Activated T-helper 1 cell treated with anti-CD3 and anti-CD28 coated beads, Interleukin-2, amount 50 U/mL, for 16 hours (primary cell): ENCODE data around the gene ZNF785.
"Not testable (repeated sequence)": the region's sequence is repeated elsewhere in the genome, so short reads cannot be mapped to it uniquely, and the experiment has no call there.

Source experiments
- DNase-seq, 2 donors: peaks; one replicate each; pipeline ENCODE4 v3.0.0-alpha.2; 2020; ENCODE audit warnings: low read depth in 1 of 2, low spot score in 1 of 2

Gene ZNF785

DNA sequence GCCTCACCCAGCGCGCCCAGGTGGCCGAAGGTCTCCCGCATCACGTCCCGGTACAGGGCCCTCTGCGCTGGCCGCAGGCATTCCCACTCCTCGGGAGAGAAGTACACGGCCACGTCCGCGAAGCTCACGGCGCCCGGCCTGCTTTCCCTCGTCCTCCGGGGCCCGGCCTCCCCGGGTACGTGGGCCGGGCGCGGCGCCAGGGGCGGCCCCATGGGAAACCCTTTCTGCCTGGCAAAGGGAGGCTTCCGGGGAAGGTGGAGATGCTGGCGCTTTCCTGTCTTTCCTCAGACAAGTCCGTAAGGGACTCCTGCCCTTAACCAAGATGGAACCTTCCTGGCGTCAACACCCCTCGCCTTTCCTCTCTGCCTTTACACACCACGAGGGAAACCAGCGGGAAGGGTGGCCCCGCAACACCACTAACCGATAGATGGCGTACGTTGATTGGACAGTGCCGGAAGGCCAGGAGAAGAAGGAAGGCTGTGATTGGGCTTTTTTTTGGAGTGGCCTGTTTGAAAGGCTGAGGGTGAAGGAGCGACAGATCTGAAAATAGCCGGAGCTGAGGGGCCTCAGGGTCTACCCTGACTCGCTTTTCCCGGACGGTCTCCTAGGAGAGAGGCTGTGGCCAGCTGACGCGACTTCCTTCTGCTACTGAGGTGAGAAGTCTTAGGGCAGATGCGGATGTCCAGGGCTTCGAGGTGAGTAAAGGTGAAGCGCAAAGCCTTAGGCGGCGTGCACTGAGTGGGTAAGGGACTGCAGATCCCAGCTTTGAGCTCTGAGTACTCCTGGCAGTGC, at the start of gene ZNF785:
ZNF785 (minus strand) TSS at position 298 of the 792 bp plus-strand sequence; CDS start at position 212, 86 bp downstream.
- peak; percentile 75 to 85 for DNase-seq

DNA sequence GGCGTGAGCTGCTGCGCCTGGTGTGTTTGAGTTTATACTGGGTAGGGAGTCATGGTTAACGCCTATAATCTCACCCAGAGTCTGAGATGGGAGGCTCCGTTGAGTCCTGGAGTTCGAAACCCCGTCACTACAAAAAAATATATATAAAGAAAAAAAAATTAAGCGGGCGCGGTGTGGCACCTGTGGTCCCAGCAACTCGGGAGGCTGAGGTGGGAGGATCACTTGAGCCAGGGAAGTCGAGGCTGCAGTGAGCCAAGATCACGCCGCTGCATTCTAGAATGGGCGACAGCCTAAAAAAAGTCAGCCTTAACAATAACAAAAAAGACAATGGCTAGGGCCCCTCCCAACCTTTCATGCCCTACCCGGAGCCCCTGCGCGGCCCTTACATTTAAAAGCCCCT, 48.0 kb upstream of the ZNF785 start:
- DNase-seq = no peak

DNA sequence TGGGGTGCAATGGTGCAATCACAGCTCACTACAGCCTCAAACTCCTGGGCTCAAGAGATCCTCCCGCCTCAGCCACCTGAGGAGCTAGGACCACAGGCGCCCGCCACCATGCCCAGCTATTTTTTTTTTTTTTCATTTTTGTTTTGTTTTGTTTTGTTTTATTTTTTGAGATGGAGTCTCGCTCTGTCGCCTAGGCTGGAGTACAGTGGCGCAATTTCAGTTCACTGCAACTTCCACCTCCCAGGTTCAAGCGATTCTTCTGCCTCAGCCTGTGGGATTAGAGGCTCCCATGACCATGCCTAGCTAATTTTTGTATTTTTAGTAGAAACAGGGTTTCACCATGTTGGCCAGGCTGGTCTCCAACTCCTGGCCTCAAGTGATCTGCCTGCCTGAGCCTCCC, 47.0 kb upstream of the ZNF785 start:
- DNase-seq = not testable (repeated sequence)

DNA sequence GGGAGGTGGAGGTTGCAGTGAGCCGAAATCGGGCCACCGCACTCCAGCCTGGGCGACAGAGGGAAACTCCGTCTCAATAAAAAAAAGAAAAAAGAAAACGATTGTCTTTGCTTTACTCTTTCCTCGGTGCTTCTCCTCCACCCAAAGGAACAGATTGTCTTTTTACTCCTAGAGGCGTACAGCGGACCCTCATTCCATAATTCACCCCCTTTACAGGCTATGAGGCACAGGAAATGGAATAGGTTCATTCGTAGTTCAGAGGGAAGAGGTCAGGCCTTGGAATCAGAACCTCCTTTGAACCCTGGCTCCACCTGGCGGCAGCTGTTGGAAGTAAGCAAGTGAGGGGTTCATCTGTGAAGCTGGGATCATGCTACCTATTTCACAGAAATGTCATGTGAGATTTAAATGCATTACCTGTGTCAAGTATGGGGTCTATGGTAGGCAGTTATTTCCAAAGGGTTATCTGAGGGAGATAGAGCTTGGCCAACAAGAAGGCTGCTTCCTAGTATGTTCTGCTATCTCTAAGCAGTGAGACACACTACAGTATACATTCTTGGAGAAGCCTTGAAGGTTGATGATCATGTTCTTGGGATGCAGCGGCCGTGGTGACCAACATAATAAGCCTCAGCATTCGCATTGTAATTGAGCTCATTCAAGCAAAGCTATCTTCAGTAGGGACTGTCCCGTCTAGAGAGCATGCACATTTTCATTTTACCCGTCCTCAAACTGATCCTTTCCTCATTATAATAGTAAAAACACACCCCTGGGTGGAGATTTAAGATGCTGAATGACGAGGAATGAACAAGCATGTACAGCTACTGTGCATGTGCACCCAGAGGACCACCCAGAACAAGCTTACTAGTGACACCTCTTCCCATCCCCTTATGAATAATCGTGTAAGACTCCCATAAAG, 43.4 kb upstream of the ZNF785 start:
- DNase-seq = peak; percentile 74 to 89

DNA sequence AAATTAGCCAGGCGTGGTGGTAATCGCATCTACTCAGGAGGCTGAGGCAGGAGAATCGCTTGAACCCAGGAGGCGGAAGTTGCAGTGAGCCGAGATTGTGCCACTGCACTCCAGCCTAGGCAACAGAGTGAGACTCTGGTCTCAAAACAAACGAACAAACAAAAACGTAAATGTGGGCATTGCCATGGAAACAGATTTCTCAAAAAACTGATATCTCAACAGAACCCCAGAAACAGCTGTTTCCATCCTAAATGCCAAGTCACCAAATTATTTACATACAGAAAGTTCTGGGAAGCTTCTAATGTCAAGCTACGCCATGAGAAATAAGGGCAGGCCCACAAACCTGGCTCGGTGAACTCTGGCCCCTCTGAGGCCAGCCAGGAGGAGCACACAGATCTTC, 40.7 kb upstream of the ZNF785 start:
- no peak for DNase-seq

DNA sequence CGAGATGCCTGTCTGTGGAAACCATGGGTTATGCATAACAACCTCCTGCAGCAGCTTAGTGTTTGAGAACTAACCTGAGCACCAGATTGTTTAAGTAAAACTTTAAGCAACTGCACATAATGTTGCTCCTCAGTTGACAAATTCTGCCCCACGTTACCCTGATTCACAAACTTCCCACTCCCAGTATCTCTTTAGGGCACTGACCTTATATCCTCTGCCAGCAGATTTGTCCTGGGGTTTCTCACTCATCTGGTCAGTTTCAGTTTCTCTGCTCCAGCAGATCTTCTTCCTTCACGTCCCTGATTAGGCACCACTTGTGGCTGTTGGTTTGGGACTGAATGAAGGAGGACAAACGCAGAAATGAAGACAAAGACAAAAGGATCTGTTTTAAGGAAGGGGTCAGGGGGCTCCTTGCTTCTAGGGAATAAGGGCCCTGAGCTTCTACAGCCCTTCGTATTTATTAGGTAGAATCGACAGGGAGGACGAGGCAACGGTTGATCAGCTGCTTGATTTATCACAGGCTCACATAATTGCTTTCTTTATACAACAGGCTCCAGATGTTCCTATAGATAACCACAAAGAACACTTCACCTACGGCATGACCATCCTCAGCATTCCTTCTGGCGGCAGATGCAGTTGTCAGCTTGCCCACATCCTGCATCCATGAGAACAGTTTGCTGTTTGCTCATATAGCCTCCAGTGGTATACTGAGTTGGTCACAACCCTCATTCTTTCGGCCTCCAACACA, 38.2 kb upstream of the ZNF785 start:
- DNase-seq = no peak

DNA sequence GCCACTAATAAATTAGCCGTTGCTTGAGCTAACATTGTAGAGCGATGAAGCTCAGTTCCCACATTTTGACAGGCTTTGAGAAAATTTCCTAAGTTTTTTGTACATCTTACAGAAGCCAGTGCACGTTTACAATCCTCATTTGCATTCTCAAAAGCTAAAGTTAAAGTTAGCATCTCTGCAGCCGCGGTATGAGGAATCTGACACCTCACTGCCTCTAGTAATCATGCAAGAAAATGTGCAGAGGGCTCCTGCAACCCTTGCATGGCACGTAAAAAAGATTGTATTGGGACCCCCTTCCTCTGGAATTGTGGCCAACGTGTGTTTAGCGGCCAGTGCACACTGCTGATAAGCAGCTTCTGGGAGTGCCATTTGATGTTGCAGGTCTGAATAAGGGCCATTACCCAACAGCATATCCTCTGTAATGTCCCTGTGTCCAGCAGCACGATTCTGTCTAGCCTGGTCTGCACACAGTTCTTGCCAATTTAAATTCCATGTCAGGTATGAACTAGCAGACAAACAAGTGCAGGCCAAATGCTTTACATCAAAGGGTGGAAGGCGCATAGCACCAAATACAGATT, 37.0 kb upstream of the ZNF785 start:
- no peak for DNase-seq

DNA sequence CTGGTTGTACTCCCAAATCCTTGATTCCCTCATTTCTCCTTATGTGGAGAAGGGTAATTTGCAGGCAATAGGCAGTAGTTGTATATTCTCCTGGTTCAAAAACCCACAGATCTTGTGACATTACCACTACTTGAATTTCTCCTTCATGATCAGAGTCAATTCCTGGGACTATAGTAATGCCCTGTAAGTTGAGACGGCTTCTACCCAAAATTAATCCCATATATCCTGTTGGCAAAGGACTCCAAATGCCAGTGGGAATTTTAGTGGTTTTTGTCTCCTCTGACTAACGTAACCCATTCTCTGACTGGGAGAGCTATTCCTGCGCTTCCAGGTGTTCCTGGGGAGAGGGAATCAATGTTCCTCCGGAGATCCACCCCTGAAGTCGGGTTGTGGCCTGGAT, 36.3 kb upstream of the ZNF785 start:
- no peak for DNase-seq

DNA sequence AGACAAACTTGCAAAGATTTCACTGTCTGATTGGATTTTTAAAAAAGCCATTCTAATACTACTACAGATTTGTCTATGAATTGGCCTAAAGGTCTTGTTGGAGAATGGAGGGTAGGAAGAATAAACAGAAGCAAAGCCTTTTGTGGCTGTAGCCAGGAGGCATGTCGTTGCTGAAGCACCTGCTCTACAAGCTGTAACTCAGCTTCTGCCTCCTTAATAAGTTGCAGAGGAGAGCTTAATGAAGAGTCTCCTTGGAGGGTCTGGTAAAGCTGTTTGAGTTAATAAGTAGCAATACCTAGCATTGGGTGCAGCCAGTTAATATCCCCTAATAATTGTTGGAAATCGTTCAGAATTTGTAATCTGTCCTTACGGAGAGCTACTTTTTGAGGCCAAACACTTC, 34.7 kb upstream of the ZNF785 start:
- DNase-seq = no peak

DNA sequence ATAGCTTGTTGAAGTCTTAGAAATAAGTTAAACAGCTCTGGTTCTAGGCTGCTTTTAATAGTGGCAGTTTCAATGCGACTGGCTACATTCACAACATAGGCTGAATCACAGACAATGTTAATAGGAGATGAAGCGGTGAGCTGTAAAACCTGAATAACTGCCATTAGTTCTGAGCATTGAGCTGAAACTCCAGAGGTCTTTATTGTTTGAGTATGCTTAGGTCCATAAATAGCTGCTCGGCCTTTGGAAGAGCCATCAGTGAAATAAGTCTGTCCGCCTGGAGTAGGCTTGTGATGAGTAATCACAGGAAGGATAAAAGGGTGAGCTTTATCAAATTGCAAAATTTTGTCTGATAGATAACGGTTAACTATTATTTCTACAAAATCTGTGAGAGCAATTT, 34.1 kb upstream of the ZNF785 start:
- no peak for DNase-seq

DNA sequence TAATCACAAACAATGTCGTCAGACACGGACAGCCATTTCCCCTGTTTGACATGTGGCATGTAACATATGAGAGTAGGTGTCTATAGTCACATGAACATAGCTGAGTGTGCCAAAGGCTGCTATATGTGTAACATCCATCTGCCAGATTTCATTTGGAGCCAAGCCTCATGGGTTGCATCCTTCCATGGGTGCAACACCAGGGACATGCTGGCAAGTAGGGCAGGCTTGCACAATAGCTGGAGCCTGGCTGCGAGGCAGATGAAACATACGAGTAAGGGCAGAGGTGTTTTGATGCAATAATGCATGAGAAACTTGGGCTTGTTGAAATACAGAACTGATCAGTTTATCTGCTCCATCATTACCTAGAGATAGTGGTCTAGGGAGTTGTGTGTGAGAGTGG, 33.7 kb upstream of the ZNF785 start:
- DNase-seq = no peak

DNA sequence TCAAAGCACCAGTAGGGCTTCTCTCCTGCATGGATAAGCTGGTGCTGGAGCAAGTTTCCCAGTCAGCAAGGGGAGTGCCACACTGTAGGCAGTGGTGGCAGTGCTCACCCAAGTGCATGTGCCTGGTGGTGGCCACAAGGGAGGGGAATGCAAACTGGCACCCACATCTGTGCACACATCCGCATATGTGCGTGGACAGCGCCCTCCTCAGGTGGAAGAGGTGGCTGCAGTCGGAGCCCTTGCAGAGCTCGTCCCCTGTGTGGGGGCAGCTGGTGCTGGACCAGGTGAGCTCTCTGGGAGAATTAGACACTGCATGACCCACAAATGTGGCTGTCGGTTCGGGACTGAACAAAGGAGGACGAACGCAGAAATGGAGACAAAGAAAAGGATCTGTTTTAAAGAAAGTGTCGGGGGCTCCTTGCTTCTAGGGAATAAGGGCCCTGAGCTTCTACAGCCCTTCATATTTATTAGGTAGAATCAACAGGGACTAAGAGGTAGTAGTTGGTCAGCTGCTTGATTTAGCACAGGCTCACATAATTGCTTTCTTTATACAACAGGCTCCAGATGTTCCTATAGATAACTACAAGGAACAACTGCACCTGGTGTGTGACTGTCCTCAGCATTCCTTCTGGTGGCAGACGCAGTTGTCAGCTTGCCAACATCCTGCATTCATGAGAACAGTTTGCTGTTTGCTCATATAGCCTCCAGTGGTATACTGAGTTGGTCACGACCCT, 30.0 kb upstream of the ZNF785 start:
- peak; percentile 39 to 45 for DNase-seq

DNA sequence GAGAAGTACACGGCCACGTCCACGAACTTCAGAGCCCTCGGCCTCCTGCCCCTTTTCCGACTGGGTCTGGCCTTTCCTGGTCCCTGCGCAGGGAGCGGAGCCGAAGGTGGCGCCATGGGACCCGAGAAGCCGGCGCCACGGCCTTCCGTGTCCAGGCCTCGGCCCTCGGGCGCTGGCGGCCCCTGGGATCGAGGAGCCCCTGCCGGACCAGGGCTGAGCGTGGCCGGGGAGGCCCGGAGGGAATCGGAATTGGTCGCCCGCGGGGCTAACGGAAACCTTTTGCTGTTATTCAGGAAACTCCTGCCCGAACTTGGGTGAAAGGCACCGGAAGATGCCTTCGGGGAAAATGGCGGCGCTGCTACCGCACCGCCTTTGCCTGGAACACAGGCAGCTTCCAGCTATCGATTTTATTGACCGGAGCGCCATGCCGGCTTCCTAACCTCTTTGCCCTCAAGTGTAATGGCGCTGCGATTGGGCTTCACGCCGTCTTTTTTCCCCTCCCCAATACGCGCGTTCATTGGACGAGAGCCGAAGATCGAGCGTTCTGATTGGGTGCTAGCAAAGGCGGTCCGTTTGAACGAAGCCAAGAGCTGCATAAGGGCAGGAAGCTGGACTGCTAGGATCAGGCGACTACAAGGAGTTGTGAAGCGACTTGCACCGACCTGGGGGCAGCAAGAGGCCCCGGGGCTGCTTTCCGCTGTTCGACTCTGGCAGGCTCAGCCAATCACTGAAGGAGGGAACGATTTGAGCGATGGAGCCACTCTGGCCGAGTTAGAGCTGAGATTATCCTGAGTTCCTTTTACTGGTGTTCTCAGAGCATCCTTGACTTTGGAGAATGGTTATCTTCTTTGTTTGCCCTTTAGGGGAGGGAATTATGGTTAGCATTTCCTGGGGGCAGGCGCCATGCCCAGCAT, 24.7 kb upstream of the ZNF785 start, which contains the start of gene ZNF689:
ZNF689 (minus strand) TSS at position 464 of the 914 bp plus-strand sequence; CDS start at position 116, 348 bp downstream.
- DNase-seq = peak; percentile 88 to 89

DNA sequence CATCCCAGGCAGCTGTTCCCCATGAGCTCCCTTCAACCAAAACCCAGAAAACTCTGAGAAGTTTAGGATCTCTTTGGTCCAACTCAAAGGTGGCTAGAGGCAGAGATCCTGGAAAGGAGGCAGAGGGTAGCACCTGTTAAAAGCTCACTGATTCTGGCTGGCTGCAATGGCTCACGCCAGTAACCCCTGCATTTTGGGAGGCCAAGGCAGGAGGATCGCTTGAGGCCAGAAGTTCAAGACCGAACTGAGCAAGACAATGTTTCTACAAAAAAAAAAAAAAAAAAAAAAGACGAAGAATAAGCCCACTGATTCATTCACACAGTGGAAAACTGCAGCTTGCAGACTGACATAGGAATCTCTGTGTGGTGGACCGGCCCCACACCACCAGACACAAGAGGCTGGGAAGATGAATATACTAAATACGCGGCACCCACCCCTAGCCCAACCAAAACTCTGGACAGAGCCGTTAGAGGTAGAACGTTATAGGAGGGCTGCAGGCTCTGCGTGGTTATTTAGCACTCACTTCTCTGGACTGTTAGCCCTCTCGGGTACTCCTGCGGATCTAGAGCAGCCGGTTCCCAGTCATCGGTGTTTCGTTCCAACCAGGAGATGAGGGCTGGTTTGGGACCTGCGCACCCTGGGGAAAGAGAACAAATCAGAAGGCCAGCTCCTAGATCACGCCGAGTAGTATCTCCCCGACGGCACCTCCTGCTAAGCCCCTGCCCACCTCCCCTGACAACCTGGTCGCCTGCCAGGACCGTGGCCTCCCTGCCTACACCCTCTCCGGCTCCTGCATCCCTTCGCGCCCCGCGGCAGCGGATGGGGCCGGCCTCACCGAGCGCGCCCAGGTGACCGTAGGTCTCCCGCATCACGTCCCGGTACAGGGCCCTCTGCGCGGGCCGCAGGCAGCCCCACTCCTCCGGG, 23.8 kb upstream of the ZNF785 start:
- no peak for DNase-seq

DNA sequence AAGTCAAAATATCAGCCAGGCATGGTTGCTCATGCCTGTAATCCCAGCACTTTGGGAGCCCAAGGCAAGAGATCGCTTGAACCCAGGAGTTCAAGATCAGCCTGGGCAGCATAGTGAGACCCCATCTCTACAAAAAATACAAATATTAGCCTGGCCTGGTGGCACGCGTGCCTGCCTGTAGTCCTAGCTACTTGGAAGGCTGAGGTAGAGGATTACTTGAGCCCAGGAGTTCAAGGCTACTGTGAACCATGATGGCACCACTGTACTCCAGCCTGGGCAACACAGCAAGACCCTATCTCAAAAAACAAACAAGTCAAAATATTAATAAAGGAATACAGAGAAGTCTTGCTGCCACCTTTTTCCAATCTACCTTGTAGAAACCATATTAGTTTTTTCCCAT, 20.5 kb upstream of the ZNF785 start:
- DNase-seq = no peak

DNA sequence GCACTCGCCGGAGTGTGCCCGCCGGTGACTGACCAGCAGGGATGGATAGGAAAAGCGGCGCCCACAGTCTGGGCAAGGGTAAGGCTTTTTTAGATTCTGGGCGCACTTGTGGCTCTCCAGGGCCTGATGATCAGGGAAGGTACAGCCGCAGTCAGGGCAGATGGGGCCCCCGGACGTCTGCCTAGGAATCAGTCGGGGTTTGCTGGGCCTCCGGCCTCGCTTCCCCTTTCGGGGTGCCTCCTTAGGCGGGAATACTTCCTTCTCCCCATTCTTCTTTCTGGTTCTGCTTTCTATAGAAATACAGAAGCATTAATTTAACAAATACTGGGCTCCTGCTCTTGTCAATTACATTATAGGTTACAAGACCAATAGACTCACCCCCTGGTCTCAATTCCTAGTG, 19.7 kb upstream of the ZNF785 start:
- DNase-seq = no peak

DNA sequence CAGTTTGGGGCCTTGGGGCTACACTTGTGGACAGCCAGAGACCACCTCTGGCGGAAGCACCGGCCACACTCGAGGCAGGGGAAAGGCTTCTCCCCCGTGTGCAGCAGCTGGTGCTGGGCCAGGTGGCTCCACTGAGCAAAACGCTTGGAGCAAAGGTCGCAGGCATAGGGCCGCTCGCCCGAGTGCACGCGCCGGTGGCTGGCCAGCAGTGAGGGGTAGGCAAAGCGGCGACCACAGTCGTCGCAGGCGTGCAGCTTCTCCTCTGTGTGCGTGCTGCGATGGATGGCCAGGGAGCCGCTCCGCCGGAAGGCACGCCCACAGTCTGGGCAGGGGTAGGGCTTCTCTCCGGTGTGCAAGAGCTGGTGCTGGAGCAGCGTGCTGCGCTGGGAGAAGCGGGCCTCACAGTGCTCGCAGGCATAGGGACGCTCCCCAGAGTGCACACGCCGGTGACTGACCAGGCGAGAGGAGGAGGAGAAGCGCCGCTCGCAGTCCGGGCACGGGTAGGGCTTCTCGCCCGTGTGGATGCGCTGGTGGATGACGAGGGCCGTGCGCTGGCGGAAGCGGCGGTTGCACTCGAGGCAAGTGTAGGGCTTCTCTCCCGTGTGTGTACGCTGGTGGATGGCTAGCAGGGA, 18.9 kb upstream of the ZNF785 start:
- DNase-seq = no peak

DNA sequence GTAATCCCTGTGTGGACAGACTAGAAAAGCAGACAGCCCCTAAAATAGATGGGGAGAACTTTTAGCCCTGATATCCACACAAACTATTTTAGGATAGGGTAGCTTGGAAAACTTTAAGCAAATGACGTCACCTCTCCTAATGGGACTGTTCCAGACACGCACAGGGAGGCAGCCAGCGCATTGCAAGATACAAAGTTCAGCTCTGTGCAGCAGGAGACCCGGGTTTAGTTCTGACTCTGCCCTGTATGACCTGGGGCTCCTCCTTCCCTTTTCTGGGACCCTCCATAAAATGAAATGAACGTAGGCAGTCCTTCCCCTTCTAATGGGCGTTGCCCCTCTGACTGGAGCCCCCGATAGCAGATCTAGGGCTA, 18.4 kb upstream of the ZNF785 start:
- no peak for DNase-seq
